ENCODE data around the gene MVB12B.

The MVB12B gene

GRCh38 chr9:126331964-126332748 lies 5.5 kb downstream of the MVB12B start:
- DNase-seq (ENCODE audit: low read depth) = no peak

- DNase-seq (ENCODE audit: low read depth) = no peak
Measured at GRCh38 chr9:126334721-126335621, 8.3 kb downstream of the MVB12B start.

- DNase-seq (ENCODE audit: low read depth) = no peak
Measured at GRCh38 chr9:126335837-126336735, 9.5 kb downstream of the MVB12B start.

- no peak for DNase-seq (ENCODE audit: low read depth)
Measured at GRCh38 chr9:126336736-126337325, 10.2 kb downstream of the MVB12B start.

DNA sequence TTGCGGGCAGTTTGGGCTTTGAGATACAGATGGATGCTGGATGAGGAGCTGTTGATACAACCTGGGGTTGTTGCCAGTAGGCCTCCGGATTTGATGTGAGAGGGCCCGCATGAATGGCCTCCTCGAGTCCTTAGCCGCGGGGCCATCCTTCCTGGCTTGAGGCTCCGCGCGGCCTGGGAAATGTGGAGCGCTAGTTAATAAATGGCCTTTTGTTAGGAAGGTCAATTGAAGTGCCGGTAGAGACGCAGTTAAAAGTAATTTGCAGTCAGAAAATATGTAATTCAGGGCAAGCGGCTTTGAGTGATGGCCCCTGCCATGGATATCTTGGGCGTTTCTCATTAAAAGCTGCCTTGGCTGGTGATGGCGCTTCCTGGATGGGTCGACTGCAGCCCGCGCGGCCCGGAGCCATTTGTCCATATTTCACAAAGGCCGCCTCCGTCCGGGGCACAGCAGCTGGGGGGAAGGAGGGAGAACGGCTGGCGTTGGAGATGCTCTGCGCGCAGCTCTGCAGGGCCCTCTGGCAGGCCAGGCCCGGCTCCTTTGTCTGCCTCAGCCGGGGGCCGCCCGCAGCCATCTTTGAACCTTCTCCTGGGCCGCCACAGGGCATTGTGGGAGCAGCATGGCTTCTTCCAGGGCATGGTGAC lies 11.2 kb downstream of the MVB12B start:
- no peak for DNase-seq (ENCODE audit: low read depth)

DNA sequence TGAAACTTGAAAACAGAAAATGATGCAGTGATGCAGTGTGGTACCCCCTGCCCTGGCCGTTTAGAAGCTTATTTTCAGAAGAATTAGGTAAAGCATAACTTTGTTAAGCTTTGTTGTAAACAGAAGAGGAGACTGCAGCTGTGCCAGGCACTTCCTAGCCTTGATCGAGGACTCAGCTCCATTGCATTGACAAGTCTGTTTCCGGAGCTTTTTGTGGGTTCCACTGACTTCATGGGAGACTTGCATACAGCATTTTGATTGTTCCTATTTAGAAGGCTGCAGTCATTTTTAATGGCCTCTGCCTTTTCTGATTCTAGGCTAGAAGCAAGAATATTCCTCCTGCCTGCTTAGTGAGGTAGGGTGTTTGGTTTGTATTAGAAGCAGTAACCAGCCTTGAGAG lies 12.3 kb downstream of the MVB12B start:
- no peak for DNase-seq (ENCODE audit: low read depth)

DNA sequence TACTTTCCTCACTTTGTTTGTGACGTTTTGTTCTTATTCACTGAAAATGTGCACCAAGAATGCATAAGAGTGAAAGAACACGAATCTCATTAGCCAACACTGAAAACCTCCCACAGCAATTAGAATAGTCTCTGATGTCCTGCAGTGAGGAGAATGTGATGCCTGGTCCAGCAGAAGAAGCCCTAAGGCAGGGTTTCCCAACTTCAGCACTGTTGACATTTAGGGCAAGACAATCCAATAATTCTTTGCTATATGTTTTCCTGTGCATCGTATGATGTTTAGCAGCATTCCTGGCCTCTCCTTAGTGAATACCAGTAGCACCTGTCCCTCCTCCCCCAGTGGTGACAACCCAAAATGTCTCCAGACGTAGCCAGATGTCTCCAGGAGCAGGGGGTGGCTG lies 14.8 kb downstream of the MVB12B start:
- no peak for DNase-seq (ENCODE audit: low read depth)

DNA sequence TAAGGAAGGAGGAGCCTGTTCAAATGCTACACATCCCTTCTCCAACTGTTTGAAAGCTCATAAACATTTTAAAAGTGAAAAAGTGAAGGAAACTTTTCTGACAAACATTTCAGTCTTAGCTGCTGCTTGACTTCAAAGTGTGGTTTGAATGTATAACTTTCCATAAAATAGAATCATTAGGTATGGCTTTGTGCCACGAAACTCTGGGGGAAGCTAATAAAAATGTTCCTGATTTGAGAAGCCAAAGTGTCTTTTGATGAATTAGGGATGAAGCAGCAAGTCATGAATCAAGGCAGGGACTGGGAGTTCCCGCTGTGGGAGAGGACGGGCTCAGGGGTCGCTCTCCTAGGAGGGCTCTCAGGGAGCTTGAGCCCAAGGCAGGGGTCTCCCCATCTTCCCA lies 15.3 kb downstream of the MVB12B start:
- no peak for DNase-seq (ENCODE audit: low read depth)

DNA sequence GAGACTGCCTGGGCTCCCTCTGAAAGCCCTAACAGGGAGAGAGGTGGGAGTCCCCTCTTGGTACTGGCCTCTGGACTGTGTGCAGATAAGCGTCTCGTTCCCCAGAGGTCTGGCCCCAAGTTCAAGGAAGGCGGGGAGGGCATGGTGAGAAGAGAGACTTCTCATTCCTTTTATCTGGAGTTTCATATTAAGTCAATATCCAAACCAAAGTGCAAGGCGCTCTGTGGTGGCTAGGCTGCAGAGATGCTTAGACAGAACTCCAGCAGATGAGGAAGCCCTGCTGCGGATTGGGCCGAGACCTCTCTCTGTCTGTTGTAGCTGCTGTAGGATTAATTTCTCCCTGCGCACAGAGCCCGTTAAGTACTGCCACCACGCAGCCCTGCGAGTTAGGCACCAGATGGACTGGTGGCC lies 16.0 kb downstream of the MVB12B start:
- no peak for DNase-seq (ENCODE audit: low read depth)

GRCh38 chr9:126343271-126343700 lies 16.7 kb downstream of the MVB12B start:
- no peak for DNase-seq (ENCODE audit: low read depth)

DNA sequence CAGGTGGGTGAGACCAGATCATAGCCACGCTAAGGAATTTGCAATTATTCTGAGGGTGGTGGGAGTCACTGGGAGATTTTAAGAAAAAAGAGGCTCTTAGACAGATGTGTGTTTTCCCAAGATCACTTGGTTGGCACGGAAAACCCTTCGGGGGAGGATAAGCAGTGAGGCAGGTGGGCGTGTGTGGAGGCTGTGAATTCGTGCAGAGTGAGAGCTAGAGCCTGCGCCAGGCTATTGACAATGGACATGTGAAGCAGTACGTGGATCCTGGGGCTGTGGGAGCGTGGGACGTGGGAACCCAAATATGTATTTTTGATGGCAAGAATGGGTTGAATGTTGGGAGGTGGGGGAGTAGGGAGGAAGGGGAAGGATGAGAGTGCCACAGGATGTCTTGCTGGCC lies 19.4 kb downstream of the MVB12B start:
- DNase-seq (ENCODE audit: low read depth) = no peak

DNA sequence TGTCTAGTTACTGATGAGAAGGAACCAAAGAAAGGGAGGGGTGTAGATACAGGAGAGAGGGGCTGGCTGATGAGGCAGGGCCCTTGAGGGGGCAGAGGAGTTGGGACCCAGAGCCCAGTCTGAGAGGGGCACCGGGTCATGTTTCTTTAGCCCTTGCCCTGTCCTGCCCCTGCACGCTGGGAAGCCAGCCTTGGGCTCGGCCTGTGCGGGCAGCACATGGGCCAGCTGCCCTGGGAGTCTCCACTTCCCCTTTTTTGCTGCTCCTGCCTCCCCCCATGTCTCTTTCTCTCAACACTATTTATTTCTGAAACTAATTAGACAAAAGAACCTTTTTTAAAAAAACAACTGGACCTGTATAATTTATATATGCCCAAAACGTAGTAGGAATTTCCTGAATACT lies 20.5 kb downstream of the MVB12B start:
- DNase-seq (ENCODE audit: low read depth) = no peak

DNA sequence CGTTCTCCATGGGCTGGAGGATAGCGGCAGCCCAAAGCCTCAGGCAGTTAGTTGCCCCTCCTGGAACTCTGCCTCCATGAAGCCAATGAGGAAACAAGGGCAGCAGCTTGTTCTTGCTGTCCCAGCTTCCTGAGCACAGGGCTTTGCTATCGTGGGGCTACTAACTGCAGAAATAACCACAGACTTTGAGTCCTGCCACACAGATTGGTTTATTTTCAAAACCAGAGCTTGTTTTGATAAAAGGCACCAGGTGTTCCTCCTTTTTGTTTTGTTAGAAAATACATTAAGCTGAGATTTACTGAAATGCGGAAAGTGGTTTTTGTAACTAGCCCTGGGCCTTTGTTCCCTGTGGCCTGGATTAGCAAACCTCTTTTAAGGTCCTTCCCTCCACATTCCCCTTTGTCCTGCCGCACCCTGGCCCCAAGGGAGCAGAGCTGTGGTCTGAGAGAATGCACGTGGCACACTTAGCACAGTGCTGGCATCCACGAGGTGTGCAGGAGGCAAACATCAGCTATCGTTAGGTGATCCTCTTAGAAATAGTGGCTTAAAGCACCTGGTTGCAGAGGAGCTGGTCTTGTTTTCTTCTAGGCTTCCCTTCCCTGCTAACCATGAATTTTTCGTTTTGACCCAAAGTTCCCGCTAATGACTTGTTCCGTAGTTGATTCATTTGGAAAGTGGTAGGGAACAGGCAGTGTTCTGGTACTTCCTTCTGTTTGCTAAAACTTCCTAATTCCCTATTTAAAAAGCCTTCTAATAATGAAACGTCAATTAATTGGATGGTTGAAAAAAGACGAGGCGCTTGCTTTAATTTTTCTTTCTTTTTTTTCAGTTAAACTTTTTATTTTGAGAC lies 21.5 kb downstream of the MVB12B start:
- no peak for DNase-seq (ENCODE audit: low read depth)

- no peak for DNase-seq (ENCODE audit: low read depth)
Measured at GRCh38 chr9:126348911-126349550, 22.4 kb downstream of the MVB12B start.

- no peak for DNase-seq (ENCODE audit: low read depth)
Measured at GRCh38 chr9:126354887-126355770, 28.5 kb downstream of the MVB12B start.

DNA sequence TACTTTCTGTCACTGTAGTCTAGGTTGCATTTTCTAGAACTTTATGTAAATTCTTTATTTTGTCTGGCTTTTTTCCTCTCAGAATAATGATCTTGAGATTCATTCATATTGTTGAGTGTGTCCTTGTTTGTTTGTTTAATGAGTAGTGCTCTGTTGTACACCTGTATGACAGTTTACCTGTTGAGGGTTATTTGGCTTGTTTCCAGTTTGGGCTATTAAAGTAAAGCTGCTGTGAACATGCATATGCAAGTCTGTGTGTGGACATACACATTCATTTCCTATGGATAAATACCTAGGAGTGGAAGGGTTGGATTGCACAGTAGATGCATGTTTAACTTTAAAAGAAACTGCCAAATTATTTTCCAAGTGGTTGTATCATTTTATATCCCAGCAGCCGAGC lies 30.4 kb downstream of the MVB12B start:
- DNase-seq (ENCODE audit: low read depth) = no peak

GRCh38 chr9:126360073-126360472 lies 33.4 kb downstream of the MVB12B start:
- no peak for DNase-seq (ENCODE audit: low read depth)

DNA sequence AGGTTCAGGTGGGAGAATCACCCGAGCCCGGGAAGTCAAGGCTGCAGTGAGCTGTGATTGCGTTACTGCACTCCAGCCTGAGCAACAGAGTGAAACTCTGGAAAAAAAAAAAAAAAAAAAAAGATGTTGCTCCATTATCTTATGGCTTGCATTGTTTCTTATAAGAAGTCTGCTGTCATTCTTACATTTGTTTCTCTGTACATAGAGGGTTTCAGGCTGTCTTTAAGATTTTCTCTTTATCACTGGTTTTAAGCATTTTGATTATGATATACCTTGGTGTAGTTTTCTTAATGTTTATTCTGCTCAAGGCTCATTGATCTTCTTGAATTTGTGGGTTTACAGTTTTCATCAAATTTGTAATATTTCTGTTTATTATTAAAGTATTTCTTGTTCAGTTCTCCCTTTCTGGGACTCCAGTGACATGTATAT lies 35.2 kb downstream of the MVB12B start:
- no peak for DNase-seq (ENCODE audit: low read depth)

- no peak for DNase-seq (ENCODE audit: low read depth)
Measured at GRCh38 chr9:126363250-126363649, 36.6 kb downstream of the MVB12B start.

Measured in GM04503 (cell line).